Retinal pigment epithelial cell (primary cell): ENCODE results near the gene ZDHHC6.

Experiments used
- DNase-seq: peaks from one replicate; pipeline ENCODE4 v3.0.0-alpha.2; 2010; ENCODE audit warnings: low read depth
- H3K4me3 ChIP-seq: 2 replicates; pipeline ENCODE4 v1.5.1; 2011; ENCODE audit warnings: mild to moderate bottlenecking, low read length, control low read depth, moderate library complexity
- CTCF ChIP-seq: conservative IDR thresholded peaks from 2 replicates; pipeline ENCODE4 v1.5.1; 2011; ENCODE audit warnings: low read depth, low read length, control low read depth, inconsistent platforms

ZDHHC6 gene

DNA sequence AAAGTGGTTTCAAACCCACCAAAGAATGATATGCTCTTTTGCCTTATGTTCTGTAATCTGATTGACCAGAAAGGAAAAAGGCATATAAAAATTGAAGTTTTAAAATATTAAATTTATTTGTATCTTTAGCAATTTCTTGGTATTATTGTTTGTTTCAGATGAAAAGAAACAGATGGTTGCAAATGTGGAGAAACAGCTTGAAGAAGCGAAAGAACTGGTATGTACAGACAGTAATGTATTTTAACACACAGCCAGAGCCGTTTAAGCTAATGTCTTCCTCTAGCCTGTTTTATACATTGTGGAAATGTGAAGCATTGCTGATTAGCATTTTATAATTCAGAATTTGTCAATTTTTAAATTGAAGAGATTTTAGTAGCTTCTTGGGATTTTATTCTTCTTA lies 13.7 kb upstream of the ZDHHC6 start:
- H3K4me3 ChIP-seq = no peak overlapping the region
- no peak for TF ChIP-seq CTCF

GRCh38 chr10:112456533-112456932 lies 9.8 kb upstream of the ZDHHC6 start:
- TF ChIP-seq CTCF = no peak
- DNase-seq = no peak
- no peak overlapping the region for H3K4me3 ChIP-seq

More for the DNA sequence above, 13.7 kb upstream of the ZDHHC6 start:
- DNase-seq = no peak

DNA sequence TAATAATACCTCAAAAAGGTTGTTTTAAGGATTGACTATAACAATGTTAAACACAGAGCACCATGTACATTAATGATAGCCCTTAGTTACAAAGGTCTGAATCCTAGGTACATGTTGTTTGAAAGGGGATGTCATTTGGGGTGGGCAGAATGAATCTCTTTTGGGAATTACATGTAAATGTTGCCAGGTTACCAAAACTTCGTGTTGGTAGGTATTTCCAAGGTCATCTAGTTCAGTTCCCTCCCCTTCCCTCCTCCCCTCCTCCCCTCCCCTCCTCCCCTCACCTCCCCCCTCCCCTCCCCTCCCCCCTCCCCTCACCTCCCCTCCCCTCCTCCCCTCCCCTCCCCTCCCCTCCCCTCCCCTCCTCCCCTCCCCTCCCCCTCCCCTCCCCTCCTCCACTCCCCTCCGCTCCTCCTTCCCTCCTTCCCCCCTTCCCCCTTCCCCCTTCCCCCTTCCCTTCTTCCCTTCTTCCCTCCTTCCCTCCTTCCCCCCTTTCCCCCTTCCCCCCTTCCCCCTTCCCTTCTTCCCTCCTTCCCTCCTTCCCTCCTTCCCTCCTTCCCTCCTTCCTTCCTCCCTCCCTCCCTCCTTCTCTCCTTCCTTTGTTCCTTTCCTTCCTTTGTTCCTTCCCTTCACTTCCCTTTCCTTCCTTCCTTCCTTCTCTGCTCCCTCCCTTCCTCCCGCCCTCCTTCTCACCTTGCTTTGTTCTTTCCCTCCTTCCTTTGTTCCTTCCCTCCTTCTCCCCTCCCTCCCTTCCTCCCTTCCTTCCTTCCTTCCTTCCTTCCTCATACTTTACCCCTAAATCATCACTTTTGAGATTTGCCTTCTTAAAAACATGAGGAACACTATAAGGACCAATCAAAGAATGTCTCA lies 8.4 kb upstream of the ZDHHC6 start:
- DNase-seq = no peak
- no peak for TF ChIP-seq CTCF

GRCh38 chr10:112448888-112449287 lies 2.2 kb upstream of the ZDHHC6 start:
- no peak for TF ChIP-seq CTCF
- no peak overlapping the region for H3K4me3 ChIP-seq
- DNase-seq = no peak

More for the DNA sequence above, 8.4 kb upstream of the ZDHHC6 start:
- no peak overlapping the region for H3K4me3 ChIP-seq

GRCh38 chr10:112447620-112447928 lies 860 bp upstream of the ZDHHC6 start:
- H3K4me3 ChIP-seq = peak overlapping the region; percentile 96
- no peak for TF ChIP-seq CTCF
- DNase-seq = no peak

- TF ChIP-seq CTCF = no peak
- no peak for DNase-seq
Observed at GRCh38 chr10:112446055-112446854, 459 bp downstream of the ZDHHC6 start.

More at GRCh38 chr10:112446055-112446854, 459 bp downstream of the ZDHHC6 start:
- H3K4me3 ChIP-seq = peak overlapping the region; percentile 96
